KG1 (cell line): ENCODE measurements around the gene PRDM16.

Source experiments
- DNase-seq: peaks from one replicate; lab custom pipeline; 2025; lab: John Stamatoyannopoulos, UW

PRDM16 gene

DNA sequence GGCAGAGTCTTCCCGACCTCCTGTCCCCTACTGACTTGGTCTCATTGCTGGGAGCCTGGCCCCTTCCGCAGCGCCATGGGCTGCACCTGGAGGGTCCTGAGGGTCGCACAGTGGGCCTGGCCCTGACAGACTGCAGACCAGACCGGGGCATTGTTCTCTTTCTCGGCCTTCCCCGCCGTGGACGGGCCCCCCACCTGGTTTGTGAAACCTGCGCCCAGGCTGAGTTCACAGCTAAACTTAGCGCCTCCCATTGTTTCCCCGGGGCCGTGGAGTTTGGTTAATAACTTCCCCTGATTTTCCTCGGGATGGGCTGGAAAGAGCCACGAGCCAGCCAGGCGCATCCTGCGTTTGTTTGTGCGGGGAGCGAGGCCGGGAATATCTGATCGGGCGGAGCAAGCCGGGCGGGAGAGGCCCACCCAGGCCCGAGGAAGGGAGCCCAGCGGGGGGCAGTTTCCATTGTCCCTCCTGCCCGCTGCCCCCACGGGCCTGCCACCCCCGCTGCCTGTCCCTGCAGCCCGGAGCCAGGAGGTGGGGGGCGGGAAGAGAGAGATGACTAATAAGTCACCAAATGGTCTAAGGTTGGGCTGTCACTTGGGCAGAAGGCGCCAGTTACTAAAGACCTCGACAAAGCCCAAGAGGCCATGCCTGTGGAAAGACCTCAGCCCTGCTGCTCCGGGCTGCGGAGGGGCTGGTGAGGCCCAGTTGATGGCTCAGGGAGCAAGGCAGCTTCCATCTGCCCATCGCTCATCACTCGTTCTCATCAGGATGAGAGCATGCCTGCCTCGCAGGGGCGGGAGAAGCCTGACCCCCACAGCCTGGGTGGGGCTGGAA lies 346.5 kb downstream of the PRDM16 start:
- DNase-seq = no peak

DNA sequence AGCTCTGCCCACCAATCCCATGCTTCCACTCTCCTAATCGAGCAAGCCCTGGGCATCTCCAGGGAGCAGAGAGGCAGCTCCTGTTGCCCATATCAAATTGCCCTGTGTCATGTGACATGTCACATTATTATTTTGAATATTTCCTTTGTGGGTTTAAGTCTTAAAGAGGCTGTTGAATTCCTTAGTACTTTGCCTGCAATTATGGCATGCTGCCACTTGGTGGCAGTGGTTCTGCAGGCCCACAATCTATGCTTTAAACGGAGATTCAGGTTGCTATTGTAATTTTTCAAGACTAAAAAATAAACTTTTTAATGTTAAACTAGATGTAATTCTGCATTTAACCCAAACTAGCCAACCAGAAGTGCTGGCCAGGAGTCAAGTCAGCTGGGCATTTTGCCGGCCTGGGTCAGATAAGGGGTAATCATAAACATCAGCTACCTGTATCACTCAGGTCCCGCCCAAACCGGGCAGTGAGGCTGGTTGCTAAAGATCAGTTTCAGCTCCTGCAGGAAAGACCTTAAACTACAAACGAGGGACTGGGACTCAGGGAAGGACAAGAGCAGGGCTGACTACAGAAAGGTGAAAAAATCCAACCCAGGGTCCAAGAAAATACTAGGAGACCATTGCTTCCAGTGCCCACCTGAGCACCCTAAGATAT lies 348.2 kb downstream of the PRDM16 start:
- DNase-seq = no peak

DNA sequence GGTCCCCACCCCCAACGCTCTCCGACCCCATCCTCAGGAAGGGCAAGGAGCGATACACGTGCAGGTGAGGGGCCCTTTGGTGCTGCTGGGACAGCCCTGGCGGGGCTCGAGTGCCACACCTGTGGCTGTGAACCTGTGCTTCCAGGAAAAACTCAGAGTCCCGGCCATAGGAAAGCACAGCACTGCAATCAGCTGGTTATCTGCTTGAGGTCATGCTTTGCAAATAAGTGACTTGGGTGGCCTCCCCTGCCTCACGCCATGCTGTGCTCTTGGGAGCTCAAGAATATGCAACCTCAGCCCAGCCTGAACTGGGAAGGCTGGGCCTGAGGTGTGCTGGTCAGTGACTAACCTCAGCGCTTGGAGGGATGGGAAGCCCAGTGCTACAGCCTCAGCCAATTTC lies 348.9 kb downstream of the PRDM16 start:
- DNase-seq = no peak

DNA sequence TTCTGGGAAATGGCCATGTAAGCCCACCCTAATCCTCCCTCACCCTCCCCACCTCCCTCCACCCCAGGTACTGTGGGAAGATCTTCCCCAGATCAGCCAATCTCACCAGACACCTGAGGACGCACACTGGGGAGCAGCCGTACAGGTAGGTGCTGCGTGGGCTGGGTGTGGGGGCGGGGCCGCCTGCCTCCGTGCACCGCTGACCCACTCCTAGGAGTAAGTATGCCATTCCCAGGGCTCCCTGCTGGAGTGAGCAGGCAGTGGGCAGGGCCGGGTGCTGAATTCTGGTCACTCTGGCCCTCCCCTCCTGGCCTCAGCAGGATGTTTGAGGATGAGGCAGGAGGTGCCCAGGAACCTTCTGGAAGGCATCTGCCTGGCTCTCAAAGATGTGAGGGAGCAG lies 349.6 kb downstream of the PRDM16 start:
- no peak for DNase-seq

DNA sequence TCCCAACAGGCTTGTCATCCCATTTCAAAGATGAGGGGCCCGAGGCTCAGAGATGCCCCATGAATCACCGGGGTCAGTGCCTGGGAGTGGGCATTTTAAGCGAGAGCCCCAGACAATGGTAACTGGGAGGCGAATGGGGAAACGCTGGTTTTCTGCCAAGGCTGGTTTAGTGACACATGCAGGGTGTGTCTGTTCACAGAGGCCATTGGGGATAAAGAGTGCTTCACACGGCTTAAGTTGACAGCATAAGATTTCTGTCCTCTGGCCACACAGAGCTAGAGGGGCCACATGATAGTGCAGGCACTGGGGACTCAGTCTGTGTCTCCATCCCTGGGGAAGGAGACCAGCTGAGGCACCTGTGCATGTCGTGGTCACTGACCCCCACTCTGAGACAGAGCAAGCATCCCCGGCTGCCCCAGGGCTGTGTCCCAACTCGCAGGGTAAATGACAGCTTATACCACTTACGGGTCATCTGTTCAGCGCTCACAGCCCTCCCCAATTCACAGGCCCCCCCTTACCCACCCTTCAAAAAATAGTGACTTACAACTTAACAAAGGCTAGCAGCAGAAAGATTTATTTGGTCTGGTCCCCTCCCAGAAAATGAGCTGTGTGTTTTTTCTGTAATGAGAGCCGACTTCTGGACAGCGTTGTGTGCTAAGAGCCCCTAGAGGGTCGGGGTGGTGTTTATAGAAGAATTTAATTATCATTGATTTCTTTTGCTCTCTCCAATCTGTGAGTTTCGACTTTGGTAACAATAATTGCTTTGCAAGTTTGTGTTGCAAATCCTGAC lies 350.6 kb downstream of the PRDM16 start:
- no peak for DNase-seq

DNA sequence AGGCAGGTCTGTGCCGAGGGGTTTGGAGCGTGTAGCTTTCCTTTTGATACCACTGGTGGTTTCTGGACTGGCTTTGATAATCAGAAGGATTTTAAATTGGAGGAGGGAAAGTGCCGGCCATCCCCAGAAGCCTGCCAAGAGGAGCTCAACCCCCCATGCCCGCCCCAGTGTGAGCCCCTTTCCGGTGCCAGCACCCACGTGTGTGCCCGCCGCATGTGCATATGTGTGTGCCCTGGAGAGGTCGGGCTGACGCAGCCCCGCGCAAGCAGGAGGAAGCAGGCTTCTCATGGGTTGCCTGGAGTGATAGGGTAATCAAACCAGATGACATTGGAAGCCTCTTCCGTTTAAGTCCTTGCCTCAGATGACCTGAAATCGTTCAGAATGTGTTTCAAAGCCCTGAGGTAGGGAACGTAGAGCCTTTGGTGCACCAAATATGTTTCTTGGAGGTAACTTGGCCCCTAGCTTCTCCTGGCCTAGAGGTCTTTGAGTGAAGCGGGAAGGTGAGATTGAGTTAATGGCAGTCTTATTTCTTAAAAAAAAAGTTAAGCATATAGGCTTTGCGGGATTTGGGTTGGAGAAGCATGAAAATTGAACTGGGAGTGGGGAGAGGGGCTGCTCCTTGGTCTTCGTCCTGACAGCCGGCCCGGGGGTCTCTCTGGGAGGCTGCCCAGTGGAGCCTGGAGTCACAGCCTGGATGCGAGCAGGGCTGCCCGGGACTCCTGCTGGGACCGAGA lies 351.4 kb downstream of the PRDM16 start:
- DNase-seq = no peak

DNA sequence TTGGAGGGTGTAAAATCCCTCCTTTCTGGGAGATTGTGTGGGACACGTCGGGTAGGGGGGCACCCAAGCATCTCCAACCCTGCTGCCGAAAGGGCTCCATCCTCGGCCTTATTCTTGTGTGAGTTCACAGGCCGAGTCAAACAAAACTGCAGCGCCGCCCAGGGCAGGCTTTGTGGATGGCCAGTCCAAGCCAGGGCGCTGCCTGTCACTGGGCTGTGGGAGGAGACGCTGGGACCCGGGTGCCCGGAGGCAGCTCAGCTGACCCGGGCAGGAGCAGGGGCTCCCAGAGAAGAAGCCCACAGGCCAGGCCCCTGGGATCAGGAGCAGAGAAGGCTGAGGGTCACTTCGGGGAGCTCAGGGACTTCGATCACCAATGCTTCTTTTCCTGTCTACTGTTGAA lies 353.6 kb downstream of the PRDM16 start:
- no peak for DNase-seq

DNA sequence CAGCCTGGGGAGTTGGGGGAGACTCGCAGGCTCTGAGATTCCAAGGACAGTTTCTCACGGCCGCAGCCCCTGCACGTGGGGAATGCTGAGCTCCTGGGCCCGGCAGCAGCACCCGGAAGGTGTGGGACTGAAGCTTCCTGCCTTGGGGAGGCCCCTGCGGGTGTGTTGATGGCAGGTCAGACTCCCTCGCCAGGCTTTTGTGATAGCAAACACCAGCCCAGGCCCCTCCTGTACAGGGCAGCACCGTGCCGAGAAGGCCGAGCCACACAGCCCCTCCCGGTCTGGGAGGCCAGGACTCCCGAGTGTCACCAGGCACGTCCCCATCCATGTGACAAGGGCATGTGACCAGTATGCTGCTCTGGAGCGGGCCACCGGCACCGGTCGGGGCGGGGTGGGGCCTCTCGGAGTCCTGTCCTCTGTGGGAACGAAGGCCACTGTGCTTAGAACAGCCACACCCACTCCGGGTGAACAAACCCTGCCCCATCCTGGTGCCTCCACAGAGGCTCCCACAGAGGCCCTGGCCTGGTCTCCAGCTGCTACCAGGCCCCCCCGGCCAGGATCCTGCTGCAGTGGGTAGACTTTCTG lies 354.3 kb downstream of the PRDM16 start:
- DNase-seq = no peak

DNA sequence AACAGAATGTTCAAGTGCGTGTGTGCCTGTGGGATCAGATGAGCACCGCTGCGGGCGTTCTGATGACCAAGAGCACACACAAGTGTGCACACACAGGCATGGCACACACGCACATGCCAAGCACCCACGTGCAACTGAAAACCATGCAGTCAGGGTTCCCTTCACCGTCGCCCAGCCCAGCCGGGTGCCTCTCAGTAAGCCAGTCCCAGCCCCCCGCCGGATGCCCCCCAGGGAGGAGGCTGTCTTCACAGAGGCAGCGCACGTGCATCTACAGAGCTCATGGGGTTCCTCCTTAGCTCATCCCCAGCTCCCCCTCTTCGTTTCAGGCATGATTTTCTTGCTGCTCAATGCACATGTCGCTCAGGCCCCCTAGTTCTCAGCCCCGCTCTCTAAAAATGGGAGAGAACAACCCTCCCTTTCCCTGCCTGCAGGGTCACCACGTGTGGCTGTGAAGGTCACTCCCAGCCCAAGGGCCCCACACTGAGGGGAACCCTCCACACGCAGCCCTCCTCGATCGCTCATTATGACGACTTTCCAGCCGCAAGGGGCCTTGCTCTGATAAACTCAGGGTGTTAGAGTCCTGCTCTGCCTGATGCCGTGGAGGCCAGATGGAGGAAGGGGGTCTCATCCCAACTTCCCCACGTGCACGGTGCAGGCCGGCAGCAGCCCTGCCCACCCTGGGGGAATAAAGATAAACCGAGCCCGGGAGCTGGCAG lies 355.1 kb downstream of the PRDM16 start:
- DNase-seq = no peak

DNA sequence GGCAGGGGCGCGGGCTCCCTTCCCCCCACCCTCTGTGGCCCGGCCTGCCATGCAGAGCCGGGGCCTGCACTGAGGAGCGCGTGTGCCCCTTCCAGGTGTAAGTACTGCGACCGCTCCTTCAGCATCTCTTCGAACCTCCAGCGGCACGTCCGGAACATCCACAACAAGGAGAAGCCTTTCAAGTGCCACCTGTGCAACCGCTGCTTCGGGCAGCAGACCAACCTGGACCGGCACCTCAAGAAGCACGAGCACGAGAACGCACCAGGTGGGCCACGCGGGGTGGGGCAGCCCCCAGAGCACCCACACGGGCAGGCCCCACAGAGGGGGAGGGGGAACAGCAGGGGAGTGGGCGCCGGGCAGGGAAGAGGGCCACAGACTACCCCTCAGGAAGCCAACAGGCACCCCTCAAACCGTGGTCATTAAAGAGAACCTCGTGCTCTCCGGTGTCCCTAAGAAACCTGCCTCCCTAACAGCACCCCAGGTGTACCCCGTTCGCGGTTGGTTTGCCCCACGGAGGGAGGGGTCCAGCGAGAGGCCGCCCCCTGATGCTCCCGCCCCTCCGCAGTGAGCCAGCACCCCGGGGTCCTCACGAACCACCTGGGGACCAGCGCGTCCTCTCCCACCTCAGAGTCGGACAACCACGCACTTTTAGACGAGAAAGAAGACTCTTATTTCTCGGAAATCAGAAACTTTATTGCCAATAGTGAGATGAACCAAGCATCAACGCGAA lies 356.6 kb downstream of the PRDM16 start:
- no peak for DNase-seq

DNA sequence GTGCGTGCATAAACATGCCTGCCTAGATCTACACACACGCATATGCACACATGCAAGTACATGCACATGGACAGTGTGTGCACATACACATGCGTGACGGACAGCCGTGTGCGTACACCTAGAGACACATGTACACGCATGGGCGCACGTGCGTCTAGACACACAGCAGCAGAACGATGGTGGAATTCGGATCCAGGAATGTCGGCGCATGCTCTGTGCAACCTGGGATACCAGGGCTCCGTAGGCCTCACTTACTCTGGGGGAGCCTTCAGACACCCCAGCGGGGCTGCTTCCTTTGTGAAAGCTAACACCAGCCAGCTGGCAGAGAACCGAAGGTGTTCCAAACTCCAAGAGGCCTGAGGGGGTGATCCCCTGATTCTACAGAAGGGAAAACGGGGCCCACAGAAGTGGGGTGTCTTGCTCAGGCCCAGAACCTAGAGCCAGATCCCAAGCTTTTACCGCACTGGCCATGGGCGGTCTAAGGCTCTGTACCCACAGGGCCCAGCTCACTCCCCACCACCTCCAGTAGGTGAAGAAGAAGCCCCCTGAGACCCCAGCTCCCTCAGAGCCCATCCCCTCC lies 358.0 kb downstream of the PRDM16 start:
- DNase-seq = no peak

DNA sequence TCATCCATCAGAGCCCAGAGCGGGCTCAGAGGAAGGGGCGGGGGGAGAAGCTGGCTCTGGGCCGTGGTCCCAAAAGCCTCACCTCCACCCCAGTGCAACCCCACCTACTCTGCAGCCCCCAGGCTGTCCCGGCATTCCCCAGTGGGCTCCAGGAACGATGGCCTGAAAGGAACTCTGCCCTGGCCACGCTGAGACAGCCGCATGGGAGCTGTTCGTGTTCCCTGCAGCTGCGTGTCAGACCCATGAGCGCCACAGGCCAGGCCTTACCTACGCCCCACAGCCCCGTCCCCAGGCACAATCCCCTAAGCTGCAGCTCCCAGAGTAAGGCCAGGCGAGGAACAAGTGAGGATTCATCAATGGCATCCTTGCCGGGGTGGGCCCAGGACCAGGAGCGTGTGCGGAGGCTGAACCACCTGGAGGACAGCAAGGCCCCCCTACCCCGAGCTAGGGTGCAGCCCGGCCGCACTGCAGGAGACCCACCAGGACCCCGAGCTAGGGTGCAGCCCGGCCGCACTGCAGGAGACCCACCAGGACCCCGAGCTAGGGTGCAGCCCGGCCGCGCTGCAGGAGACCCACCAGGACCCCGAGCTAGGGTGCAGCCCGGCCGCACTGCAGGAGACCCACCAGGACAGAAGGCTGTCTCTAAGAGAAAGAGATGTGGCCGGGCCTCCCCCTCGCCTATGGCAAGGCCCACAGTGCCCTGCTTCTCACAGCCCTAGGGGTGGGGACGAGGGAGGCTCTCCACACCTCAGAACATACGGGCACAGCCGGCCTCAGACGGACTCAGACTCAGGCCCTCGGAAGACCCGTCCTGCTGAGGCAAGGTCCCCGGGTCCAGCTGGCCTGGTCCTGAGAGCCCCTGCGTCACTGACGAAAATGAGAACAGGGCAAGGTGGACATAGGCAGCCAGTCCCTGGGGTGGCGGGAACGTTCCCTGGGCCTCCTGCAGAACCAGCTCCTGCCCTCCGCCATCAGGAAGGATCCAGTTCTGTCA lies 359.0 kb downstream of the PRDM16 start:
- DNase-seq = no peak

DNA sequence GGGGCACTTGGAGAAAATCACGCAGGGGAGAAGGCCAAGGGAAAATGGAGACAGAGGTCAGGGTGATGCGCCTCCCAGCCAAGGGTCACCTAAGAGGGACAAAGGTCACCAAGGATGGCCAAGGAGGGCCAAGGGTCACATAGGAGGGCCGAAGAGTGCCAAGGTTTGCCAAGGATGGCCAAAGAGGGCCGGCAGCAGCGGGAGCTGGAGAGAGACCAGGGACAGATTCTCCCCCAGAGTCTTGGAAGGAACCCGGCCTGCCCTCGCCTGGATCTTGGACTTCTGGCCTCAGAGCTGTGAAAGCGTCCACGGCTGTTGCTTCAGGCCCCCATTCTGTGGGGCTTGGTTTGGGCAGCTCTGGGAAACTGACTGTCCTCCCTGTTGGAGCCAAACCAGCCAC lies 359.9 kb downstream of the PRDM16 start:
- no peak for DNase-seq

DNA sequence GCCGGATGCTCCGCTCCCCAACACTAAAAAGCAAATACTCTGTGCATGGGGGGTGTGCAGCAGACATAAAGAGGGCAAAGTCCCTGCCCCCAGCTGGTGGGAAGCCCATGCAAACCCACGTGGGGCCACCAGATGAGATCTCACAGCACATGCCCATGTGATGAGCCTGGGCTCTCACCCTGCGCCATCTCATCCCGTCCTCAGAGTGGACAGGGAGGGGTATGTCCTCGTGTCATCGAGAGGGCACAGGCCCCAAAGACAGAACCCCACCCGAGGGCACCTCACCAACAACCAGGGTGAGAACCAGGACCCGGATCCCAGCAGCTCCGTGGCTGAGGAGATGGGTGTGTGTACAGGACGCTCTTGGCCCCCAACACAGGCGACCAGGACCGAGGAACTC lies 360.3 kb downstream of the PRDM16 start:
- DNase-seq = no peak

DNA sequence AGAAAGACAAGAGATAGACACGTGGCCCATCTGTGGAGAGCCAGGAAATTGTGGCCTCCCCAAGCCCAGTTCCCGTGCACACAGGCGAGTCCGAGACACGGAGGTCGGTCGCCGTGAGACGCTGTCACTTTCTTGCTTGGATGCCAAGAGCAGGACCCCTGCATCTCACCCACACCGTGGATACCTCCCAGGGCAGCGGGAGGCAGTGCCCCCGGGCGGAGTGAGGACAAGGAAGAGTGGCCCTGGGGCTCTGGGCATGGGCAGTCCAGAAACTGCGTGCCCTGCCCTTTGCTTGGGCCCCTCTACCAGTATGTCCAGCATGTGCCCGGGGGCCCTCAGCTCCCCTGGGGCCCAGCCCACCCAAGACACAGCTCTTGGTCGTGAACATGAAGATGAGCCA lies 360.8 kb downstream of the PRDM16 start:
- DNase-seq = no peak

DNA sequence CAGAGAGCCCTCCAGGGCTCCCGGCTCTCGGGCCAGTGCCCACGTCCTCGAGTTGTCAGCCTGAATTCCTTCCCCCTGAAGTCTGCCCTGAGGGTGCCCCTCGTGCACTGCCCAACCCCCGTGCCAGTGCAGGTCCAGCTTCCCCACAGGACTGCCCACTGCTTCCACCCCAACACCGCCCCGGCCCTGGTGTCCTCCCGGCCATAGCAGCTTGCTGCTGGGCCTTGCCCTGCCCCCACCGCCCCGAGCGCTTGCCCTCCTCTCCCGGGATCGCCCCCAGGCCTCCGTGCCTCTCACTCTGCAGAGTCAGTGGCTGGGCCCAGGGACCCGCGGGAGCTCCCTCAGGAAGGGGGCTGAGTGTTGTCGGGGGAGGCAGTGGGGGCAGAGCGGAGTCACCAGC lies 361.4 kb downstream of the PRDM16 start:
- DNase-seq = no peak

DNA sequence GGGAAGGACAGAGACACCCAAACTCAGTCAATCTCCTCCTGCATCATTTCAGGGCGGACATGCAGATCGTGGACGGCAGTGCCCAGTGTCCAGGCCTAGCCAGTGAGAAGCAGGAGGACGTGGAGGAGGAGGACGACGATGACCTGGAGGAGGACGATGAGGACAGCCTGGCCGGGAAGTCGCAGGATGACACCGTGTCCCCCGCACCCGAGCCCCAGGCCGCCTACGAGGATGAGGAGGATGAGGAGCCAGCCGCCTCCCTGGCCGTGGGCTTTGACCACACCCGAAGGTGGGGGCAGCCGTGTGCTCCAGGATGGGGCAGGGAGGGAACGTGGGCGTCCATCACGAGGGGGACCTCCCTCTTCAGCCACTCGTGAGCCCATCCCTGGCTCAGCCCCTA lies 361.8 kb downstream of the PRDM16 start:
- DNase-seq = no peak

DNA sequence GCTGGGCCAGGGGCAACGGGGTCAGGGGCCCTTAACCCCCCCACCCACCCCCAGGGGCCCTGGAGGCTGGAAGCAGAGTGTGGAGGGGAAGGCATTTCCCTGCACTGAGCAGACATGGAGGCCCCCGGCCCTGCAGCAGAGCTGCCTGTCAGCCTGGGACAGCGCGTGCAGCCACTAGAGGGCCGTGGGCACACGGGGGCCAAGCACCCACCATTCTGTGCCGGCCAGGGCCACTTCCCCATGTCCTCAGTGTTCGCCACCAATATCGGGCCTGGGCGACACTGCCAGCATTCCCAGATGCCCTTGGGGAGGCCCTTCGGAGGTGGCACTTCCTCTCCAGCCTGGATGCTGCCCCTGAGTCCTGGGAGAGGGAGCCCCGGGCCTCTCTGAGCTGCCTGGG lies 362.3 kb downstream of the PRDM16 start:
- DNase-seq = no peak

DNA sequence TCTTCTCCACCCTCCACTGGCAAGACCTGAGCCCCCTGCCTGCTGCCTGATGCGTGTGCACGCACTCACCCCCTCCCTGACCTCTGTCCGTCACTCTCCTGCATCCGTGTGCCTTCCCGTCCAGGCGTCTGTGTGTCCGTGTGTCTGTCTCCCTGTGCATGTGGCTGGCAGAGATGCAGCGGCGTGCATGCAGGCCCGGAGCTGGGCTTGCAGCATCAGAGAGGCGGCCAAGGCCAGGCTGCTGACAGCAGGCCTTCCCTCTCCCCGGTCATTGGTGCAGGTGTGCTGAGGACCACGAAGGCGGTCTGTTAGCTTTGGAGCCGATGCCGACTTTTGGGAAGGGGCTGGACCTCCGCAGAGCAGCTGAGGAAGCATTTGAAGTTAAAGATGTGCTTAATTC lies 362.7 kb downstream of the PRDM16 start:
- no peak for DNase-seq
